ENCODE data around the gene UBE2D4.

UBE2D4 gene

DNA sequence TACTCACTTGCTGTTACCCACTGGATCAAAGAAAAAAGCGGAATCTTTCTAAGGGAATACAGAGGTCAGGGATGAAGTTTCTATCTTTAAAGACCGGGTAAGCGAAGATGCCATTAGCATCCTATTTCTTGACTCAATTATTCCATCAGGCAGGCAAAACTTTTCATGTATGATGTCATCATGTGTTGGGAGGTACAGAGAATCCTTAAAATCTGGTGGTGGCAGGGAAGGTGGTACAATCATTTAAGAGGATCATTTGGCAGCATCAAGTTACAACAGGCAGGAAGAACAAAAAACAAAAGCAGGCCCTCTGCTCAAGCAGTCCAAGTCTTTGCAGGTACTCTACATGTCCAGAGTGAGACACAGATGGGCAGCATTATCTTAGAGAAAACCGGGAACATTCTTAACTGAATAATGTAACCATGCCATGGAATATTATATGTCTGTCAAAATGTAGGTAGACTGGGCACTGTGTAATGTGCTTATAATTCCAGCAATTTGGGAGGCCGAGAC lies 23.6 kb upstream of the UBE2D4 start:
- no peak for TF ChIP-seq FOXP2 (optimal IDR thresholded peaks at IDR 0.05; ENCODE audit: borderline replicate concordance, extremely low read depth, extremely low read length, insufficient read depth)
- TF ChIP-seq POLR2AphosphoS5 (IDR thresholded peaks at IDR 0.05; ENCODE audit: low read depth, low read length), result no peak
- no peak for TF ChIP-seq SIN3A (IDR thresholded peaks at IDR 0.05; ENCODE audit: borderline replicate concordance, insufficient read depth, low read length)
- TF ChIP-seq, protein P1, sequence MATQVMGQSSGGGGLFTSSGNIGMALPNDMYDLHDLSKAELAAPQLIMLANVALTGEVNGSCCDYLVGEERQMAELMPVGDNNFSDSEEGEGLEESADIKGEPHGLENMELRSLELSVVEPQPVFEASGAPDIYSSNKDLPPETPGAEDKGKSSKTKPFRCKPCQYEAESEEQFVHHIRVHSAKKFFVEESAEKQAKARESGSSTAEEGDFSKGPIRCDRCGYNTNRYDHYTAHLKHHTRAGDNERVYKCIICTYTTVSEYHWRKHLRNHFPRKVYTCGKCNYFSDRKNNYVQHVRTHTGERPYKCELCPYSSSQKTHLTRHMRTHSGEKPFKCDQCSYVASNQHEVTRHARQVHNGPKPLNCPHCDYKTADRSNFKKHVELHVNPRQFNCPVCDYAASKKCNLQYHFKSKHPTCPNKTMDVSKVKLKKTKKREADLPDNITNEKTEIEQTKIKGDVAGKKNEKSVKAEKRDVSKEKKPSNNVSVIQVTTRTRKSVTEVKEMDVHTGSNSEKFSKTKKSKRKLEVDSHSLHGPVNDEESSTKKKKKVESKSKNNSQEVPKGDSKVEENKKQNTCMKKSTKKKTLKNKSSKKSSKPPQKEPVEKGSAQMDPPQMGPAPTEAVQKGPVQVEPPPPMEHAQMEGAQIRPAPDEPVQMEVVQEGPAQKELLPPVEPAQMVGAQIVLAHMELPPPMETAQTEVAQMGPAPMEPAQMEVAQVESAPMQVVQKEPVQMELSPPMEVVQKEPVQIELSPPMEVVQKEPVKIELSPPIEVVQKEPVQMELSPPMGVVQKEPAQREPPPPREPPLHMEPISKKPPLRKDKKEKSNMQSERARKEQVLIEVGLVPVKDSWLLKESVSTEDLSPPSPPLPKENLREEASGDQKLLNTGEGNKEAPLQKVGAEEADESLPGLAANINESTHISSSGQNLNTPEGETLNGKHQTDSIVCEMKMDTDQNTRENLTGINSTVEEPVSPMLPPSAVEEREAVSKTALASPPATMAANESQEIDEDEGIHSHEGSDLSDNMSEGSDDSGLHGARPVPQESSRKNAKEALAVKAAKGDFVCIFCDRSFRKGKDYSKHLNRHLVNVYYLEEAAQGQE (IDR thresholded peaks at IDR 0.05; ENCODE audit: insufficient read depth in 1 of 2, low read depth in 2 of 2, low read length in 2 of 2), result no peak
- TF ChIP-seq TAF1 (IDR thresholded peaks at IDR 0.05; ENCODE audit: borderline replicate concordance, insufficient read depth, low read length), result no peak

DNA sequence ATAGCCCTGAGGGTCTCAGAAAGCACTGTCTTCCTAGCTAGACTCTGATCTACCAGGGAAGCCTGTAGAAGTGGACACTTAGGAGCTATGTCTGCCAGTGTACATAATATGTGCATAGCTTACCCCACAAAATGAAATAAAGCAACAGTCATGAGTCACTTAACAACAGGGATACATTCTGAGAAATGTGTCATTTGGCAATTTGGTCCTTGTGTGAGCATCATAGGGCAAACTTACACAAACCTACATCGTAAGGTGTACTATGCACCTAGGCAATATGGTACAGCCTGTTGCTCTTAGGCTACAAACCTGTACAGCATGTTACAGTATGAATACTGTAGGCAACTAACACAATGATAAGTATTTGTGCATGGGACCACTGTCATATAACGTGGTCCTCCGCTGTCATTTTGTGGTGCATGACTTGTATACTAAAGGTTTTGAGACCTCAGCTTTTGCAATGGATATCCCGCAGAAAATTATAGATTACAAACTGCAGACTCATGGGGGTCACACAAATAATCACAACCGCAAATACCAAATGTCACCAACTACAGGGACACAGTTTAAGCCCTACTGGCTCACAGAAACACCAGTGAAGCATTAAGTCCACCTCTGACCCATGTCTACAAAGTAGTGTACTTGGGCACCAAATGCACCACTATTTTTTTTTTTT lies 21.6 kb upstream of the UBE2D4 start:
- TF ChIP-seq POLR2AphosphoS5 (IDR thresholded peaks at IDR 0.05; ENCODE audit: low read depth, low read length) (no peak), TAF1 (IDR thresholded peaks at IDR 0.05; ENCODE audit: borderline replicate concordance, insufficient read depth, low read length) (no peak), SIN3A (IDR thresholded peaks at IDR 0.05; ENCODE audit: borderline replicate concordance, insufficient read depth, low read length) (no peak), FOXP2 (optimal IDR thresholded peaks at IDR 0.05; ENCODE audit: borderline replicate concordance, extremely low read depth, extremely low read length, insufficient read depth) (no peak)
- TF ChIP-seq, protein P1 (IDR thresholded peaks at IDR 0.05; ENCODE audit: insufficient read depth in 1 of 2, low read depth in 2 of 2, low read length in 2 of 2), result no peak

DNA sequence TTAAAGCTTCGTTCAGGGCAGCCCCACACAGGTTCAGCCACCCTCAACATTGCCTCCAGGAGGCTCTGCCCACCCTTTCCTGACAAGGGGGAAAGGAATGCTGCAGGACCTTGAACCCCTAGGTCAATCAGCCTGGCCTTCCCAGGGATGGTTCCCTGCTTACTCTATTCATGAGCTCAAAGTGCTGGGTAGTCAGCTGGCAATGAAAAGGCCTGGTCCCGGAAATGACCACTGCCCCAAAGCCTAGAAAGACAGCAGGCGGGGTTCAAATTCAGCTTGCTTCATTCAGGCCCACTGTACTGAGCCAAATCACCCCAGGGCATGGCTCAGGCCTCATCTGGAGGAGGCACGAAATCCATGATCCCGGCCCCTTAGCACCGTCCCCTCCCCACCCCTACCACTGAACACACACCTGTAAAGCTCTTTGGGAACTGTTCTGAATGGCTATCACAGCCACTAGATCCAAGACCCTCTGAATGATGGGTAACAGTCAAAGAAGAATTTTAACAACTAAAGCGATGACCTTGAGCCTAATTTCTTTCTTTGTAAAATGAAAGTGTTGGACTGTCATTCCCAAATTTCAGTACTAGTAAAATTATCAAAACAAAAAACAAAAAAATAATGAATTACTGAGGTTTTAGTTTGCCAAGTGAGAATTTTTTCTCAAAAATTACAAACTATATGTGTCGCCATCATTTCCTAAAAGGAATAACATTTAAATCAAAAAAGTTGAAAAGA lies 20.9 kb upstream of the UBE2D4 start:
- TF ChIP-seq FOXP2 (optimal IDR thresholded peaks at IDR 0.05; ENCODE audit: borderline replicate concordance, extremely low read depth, extremely low read length, insufficient read depth), result no peak
- no peak for TF ChIP-seq SIN3A (IDR thresholded peaks at IDR 0.05; ENCODE audit: borderline replicate concordance, insufficient read depth, low read length)
- TF ChIP-seq, protein P1 (IDR thresholded peaks at IDR 0.05; ENCODE audit: insufficient read depth in 1 of 2, low read depth in 2 of 2, low read length in 2 of 2), result no peak
- TF ChIP-seq POLR2AphosphoS5 (IDR thresholded peaks at IDR 0.05; ENCODE audit: low read depth, low read length), result no peak
- no peak for TF ChIP-seq TAF1 (IDR thresholded peaks at IDR 0.05; ENCODE audit: borderline replicate concordance, insufficient read depth, low read length)

DNA sequence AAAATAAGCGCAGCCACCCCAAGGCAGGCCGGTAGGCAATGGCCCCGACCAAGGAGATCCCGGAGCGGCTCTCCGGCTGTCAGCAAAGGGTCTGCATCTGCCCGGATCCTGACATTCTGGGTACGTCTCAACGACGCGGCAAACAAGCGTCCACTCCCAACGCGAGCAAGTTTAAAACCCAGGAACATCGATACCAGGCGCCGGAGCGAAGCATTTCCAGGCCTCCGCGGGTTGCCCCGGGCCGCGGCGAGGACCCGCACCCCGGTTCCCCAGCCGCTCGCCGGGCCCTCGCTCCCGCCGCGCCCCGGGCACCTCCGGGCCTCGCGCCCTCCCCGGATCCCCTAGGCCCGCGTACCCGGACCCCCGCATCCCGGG lies 20.3 kb upstream of the UBE2D4 start:
- TF ChIP-seq SIN3A (IDR thresholded peaks at IDR 0.05; ENCODE audit: borderline replicate concordance, insufficient read depth, low read length) (peak; percentile 32; the same call in 1 of the 2 replicates), POLR2AphosphoS5 (IDR thresholded peaks at IDR 0.05; ENCODE audit: low read depth, low read length) (no peak)
- TF ChIP-seq, protein P1 (IDR thresholded peaks at IDR 0.05; ENCODE audit: insufficient read depth in 1 of 2, low read depth in 2 of 2, low read length in 2 of 2), result no peak
